HG03159 (cell line): ENCODE data around the gene PDLIM1.

Experiments used
- ATAC-seq: cut with Tn5 transposase; IDR thresholded peaks from one replicate; pipeline ENCODE4 v1.9.1; 2021; ENCODE audit warnings: mild to moderate bottlenecking, moderate library complexity; ENCODE audit not compliant: unreplicated experiment

Gene PDLIM1

DNA sequence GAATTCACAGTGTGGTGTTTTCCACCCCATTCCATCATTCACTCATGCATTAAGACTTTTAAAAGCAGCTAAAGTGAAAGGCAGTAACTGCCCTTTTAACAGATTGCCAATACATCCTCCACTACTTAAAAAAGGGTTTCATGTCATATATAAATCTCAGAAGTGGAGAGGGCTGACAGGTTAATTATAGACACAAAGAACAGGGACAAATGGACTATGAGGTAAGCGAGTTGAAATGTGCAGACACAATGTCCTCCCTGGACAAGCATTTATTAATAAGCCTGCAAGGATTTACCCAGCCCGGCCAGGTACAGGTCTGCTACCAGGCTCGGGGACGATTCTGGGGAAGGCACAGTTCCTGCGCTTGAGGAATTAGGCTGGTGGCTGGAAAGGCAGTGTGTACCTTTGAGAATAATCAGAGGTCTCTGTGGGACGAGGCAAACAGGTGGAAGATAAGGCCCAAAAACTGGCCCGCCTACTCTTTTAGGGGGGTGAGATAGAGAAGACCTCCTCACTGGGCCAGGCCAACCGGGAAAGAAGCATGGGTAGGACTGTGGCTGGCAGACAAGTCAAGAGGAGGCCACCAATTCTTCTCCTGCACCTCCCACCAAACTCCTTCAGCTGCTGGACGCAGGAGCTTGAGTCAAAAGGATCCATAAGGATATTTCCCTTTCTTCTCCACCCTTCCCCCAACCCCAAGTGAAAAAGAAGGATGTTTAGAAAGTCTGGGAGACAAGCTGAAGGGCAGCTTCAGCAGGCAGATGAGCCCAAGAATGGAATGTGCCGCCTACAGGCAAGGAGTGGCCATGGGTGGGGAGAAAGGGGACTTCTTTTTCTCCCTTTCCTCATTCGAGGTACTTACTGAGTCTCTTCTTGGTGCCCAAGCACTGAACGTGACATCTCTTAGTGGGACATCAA is 1.5 kb downstream of the PDLIM1 start:
- ATAC-seq: no peak

DNA sequence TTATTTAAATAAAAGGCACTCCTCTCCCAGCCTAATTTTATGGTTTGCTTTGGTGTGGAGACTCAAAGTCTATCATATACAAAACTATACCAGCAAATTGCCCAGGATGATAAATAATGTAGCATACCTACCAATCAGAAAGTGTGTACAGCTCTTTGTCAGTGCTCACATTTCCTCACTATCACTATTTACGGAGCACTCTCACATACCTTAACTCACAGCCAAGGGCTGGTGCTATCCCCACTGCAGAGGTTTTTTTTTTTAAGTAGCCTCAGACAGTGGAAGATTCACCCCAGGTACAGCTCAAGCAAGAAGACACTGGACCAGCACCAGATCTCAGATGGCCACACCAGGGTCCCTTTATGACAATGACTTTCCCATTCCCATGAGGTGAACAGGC is 2.5 kb downstream of the PDLIM1 start:
- no peak for ATAC-seq

DNA sequence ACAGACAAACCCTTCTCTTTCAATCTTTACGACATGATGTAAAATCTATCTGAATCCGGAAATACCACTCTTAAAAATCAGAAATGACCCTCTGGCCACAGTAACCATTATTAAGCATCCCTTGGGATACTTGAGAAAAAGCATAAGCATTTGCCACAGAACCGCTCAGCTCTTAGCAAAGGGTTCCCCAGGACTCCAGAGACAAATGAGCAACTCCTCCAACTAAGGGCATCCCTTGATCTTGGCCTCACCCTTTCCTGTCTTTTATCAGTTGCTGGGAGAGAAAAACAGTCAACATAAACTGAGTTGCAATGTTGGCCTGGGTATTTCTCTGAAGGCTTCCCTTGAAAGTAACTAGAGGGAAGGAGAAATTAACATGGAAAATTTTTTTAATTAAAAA is 3.5 kb downstream of the PDLIM1 start:
- ATAC-seq: no peak

DNA sequence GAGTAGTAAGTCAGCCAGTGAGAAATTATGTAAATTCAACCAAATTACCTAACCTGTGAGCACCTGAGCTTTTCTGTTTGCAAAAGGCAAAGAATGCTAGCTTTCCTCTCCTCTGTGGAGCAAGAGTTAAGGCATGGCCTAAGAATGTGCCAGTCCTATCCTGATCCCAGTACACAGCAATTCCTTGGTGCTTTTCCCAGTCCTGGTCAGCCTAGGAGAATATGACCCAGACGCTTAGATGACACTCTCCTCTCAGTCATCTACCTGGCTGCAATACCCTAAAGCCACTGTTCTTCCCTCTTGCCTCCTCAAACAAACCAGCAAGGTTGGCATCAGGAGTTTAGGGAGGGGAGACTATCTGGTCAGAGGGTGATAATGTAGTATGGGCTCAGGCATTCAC is 4.1 kb downstream of the PDLIM1 start:
- no peak for ATAC-seq

DNA sequence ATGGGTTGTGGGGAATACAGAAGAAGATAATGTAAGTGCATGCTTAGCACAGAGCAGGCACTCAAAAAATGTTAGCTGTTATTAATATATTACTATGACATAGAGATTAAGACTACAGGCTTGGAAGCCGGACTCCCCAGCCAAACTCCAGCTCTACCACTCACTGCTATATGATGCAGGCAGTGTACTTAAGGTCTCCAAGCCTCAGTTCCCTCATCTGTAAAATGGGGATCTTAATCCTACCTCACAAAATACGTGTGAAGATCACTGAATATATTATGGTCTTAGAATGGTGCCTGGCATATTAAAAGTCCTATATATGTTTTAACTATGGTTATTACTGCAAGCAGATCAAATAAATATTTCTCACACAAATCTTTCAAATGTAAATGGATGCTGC is 5.2 kb downstream of the PDLIM1 start:
- ATAC-seq: no peak

DNA sequence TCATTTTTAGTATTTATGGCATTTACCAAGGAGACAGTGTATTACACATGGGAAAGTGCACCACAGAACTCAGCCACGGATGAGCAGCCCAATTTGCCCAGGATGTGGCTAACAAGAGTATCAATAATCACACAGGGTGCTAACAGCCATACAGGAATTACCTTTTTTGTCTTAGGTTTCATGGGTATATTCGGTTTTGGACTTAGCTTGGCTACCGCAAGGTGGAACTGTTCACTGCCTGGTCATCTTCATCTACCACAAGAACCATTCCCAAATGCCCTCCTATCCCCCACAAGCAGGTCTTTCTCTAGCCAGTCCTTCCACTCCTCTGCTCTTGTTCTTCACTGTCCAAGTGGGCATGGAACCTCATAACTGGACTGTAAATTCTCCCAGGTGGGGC is 6.0 kb downstream of the PDLIM1 start:
- ATAC-seq: no peak

DNA sequence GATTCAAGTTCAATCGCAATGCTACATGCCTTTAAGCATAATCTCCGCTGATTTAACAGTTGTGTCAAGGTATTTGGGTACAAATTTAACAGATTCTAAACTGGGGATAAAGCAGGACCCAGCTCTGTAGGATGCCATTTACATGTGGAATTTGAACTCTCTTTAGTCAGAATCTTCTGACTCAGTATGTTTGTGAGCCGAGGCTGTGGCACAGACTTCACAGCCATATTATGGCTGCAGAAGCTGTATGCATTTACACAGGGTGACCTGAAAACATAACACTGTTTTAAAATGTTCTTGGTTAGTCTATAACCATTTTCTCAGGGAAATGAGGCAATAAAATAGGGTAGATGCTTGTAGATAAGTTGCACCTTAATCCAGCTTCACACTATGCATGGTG is 8.7 kb downstream of the PDLIM1 start:
- no peak for ATAC-seq

DNA sequence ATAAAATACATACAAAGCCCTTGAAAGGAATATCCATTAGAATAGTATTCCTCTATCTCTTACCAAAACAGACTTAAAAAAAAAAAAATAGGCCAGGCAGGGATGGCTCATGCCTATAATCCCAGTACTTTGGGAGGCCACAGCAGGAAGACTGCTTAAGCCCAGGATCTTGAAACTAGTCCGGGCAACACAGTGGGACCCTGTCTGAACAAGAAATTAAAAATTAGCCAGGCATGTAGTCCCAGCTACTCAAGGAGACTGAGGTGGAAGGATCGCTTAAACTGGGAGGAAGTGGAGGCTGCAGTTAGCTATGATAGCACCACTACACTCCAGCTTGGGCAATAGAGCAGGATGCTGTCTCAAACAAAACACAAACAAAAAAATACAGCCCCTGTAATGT is 9.6 kb downstream of the PDLIM1 start:
- no peak for ATAC-seq

DNA sequence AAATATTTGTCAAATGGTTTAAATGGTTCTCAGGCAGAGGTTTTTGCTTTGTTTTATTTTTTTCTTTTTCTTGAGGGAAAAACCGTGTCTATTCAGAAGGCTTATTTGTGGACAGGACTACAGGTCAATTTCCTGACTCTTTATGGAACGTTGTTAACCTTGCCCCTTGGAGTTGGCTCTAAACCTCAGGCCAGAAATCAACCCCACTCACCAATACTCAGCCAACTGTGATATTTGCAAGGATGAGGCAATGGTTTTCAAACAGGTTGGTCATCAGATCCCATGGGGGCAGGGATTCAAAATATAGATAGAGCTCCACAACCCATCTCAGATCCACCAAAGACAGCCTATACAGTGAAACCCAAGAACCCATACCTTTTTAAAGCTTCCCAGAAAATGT is 10.2 kb downstream of the PDLIM1 start:
- ATAC-seq: no peak

DNA sequence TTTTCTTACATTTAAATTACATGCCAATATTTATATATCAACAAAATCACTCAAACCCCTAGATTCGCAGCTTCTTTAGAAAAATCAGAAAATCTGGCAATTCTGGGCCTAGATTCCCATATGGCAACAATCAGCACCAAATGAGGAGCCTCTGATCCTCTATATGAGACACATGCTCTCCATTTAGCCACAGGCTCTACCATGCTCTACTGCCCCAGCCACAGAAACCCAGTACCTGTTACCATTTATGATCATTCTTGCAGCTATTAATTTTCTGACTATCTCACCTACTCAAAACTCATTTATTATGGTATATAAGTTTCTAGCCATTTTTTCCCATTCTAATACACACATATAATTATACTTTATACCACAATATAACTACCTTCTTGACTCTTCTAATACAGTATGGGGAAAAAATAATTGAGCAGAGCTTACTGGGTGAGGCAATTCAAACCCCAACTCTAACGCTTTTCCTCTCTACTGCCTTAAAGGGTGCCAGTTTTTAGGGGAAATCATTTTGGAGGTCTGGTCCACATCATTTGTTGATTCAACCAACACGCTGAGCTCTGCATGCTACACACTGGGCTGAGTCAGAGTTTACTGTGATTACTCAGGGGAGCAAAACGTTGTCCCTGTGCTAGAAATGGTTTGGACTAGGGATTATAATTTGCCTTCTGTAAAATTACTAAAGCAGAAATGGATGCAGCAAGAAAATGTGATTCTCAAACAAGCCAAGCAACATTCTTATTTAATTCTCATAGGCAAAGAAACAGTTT is 11.6 kb downstream of the PDLIM1 start:
- no peak for ATAC-seq

DNA sequence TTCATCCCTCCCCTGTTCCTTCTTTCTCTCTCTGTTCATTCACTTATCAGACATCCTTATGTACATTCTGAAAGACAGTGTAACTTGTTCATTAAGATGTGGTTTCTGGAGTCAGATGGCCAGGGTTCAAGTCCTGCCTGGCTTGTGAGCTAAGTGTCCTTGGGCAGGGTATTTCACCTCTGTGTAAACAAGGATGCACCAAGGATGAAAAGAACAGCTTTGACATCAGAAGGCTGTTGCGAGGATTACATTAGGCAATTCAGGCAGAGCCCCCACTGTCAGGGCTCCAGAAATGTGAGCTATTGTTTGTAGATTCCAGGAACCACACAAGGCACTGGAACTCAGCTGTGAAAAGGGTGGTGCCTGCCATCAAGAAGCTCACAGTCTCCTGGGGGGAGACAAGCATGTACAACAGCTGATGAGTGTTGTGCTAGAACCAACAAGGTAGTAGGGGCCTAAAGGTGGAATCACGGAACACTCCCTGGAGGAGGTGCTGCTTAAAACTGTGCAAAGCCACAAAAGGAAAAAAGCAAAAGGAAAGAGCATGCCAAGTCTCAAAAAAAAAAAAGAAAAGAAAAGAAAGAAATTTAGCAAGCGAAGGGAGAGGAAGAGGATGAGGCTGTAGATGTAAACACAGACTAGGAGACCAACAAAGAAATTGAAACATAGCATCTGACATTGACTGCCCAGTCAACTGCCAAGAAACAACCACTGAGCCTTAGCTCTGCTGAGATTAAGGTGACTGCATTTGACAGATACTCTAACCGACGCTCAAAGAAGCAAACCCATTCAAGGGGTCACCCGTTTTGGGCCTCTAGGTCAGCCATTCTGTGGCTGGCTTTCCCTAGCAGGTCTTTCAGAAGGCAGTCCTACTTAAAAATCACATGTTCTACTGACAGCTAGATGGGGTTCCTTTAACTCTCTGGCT is 12.5 kb downstream of the PDLIM1 start:
- no peak for ATAC-seq

DNA sequence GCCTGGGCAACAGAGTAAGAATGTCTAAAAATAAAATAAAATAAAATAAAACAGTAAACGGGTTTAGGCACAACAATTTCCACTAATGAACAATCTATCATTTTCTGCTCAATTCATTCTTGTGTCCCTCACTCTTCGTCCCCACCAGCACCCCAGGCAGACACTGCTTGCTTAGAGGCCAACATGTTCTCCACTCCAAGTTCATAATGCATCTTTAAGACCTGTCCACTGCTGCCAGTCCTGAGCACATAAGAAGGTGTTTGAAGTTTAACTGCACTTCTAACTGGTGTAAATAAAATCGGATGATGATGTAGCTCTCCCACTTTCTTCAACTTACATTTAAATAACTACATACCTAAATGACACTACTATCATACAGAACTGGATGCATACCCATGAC is 13.2 kb downstream of the PDLIM1 start:
- ATAC-seq: no peak

DNA sequence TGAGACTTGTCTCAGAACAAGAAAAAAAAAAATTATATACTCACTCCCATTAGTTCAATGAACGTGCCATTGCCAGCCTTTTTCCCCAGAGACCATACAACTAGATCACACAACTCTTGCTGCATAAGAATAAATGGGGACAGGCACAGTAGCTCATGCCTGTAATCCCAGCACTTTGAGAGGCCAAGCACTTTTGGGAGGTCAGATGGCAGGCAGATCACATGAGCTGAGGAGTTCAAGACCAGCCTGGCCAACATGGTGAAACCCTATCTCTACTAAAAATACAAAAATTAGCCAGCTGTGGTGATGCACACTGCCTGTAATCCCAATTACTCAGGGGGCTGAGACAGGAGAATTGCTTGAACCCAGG is 13.6 kb downstream of the PDLIM1 start:
- ATAC-seq: no peak

DNA sequence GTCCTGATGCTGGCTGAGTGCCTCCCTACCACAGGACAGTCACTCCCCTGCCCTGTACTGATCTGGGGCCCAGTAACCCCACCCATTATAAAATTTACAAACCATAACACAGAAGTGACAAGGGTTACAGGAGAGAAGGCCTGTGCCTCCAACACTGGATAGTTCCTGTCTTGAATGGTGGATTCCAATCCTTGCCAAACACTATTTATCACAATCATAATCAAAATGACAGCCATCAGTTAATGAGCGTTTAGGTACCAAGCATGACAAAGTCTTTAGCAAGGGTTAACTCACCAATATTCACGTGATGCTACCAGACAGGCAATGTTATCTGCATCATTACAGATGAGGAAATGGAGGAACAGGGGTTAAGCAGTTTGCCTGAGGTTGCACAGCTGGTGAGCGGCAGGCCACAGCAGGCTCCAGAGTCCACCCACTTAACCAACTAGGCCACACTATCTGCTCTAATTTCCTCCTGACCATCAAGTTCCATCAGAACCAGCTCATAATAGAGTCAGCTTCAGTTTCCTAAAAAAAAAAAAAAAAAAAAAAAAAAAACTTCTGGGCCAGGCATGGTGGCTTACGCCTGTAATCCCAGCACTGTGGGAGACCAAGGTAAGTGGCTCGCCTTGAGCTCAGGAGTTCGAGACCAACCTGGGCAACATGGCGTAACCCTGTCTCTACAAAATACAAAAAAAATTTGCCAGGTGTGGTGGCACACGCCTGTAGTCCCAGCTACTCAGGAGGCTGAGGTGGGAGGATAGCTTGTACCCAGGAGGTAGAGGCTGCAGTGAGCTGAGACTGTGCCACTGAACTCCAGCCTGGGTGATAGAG is 14.2 kb downstream of the PDLIM1 start:
- ATAC-seq: no peak

DNA sequence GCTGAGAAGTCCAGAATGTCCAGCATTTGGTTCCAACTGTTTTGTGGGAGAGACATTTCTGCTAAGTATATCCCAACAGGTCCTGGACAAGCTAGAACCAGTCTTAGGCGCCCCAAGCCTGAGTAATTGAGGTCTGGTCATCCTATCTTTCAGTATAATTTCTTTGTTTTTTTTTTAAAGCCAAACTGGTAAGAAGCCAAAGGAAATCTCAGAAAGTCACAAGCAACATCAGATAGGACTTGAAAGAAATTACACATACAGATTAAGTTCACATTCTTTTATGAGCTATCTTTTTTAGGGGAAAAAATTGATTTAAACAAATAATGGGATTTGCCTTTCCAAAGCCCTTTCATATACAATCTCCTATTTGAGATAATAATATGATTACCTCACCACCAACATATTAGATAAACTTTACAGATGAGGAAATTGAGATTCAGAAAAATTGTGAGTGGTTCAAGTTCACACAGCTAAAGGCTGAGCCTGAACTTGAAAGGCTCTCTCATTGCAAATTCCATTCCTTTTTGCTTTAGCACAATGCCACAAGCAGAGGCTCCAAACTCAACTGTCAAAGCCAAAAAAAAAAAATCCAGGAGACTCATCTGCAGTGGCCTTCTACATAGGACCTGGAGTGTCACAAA is 15.0 kb downstream of the PDLIM1 start:
- ATAC-seq: no peak

DNA sequence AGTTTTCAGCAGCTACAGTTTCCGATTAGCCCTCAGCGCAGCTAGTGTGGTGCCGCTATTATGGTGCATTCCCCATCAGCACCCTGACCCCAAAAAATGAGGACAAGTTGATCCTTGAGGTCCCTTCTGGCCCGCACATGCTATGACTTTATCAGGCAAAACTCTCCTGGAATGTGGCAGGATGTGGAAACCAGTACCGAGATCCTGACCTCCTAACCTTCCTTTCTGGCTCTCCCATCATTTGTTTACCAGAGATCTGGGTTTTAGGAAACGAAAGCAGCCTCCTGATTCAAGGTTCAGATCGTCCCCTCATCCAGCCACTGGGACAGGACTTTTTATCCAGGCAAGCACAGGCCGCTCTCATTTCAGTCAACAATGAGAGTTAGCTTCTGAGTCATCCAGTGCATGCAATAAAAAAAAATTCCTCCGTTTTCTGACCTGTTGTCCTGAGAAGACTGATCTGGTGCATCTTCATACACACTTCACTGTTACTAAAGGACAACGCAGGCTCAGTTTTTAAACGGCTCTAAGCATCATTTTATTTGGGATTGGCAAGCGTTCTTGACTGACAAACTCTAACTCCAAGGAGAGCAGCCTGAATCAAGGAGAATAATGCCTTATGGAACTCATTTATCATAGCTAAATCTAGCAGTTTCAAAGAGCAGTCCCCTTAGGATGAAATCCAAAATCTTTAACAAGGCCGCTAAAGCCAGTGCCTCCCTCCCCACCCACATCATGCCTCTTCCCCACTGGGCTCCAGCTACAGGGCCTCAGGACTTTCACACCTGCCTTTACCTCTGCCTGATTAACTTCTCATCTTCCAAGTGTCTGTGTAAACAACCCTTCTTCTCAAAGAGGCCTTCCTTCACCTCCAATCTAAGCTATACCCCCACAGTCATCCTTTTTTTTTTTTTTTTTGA is 17.1 kb downstream of the PDLIM1 start:
- ATAC-seq: no peak

DNA sequence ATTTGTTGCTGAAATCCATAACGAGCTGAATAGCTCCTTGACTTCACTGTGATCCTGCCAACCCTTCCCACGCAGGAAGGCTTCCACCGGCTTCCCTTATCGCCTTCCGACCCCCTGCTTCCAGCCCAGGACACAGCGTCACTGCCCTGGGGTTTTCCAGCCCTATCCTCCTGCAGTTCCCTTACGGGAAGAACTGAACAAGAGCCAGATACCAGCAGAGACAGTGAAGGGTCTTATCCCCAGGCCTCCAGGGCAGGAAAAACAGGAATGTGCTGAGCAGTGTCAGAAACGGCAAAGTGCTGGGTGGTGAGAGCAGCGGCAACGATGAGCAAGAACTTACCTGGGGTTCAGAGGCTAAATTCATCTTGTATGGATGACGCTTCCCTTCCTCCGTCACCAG is 22.4 kb downstream of the PDLIM1 start:
- ATAC-seq: no peak

DNA sequence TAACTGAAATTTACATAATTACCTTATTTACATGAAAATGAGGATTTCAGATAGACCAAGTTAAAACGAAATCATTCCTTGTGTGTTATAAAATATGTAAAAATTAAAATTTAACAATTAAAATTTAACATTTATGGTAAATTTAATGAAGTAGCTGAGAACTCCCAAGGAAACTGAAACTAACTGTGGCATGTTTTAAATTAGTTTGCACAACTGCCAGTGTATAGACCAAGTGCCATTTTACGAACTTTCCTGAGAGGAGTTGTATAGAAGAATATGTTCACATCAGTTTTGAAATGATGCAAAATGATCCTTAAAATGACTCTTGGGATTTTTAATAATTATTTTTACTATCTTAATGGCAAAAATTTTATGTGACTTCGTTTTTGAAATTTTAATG is 23.6 kb downstream of the PDLIM1 start:
- ATAC-seq: no peak

DNA sequence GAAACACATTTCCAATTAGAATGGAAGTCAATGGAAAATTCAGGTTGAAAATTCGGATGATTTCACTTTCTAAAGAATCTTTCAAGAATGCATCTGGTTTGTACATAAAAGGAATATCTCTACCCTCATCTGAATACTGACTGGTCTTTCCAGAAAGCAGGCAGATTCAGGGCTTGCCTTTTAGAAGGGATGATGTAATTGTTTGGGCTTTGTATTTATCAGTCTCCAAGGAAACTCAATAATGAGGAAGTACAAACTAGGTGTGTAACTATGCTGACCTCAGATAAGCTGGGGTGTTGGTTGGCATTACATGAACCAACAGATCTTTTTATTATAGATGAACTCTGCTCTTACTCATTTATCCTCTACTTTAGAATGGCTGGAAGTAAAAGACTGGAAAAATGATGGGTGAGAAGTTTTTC is 24.1 kb downstream of the PDLIM1 start:
- peak; percentile 94 for ATAC-seq
